Breast epithelium (tissue), 3 donors: ENCODE results near the gene GPR137C.

ENCODE experiments used
- CTCF ChIP-seq, 3 donors: fragments of 450-650 bp; IDR thresholded peaks; one replicate each; pipeline ENCODE4 v1.5.1; 2016 to 2017; ENCODE audit warnings: antibody characterized with exemption in 3 of 3, mild to moderate bottlenecking in 3 of 3, moderate library complexity in 3 of 3
- POLR2A ChIP-seq: fragments of 450-650 bp; IDR thresholded peaks from one replicate; pipeline ENCODE4 v1.6.1; 2016; ENCODE audit warnings: antibody characterized with exemption, mild to moderate bottlenecking, moderate library complexity
- POLR2AphosphoS5 ChIP-seq, 3 donors: sonication (generic); formaldehyde crosslinking; IDR thresholded peaks; one replicate each; pipeline ENCODE4 v1.6.1; 2017; ENCODE audit warnings: antibody characterized with exemption in 3 of 3

- TF ChIP-seq CTCF (IDR thresholded peaks at IDR 0.05) (no peak), POLR2A (no peak), POLR2AphosphoS5 (IDR thresholded peaks at IDR 0.05) (no peak)
Observed at GRCh38 chr14:52547027-52547426, 5.6 kb upstream of the GPR137C start.
